Stimulated activated naive CD4-positive, alpha-beta T cell (primary cell): ENCODE results near the gene FILIP1L.

ENCODE experiments used
- DNase-seq, 6 experiments: peaks; one replicate each; lab custom pipeline; 2025; lab: John Stamatoyannopoulos, UW

Gene FILIP1L

GRCh38 chr3:99974989-99975388, 139.3 kb downstream of the FILIP1L start:
- no peak for DNase-seq

GRCh38 chr3:99972380-99973104, 141.8 kb downstream of the FILIP1L start:
- peak in 3 of 6 experiments; percentile 5 to 9 (median 7) for DNase-seq

GRCh38 chr3:99971761-99972160, 142.5 kb downstream of the FILIP1L start:
- DNase-seq, result no peak

GRCh38 chr3:99970198-99970597, 144.1 kb downstream of the FILIP1L start:
- no peak for DNase-seq

GRCh38 chr3:99969136-99969535, 145.2 kb downstream of the FILIP1L start:
- DNase-seq, result no peak

GRCh38 chr3:99967796-99968195, 146.5 kb downstream of the FILIP1L start:
- no peak for DNase-seq

- DNase-seq, result no peak
Measured at GRCh38 chr3:99966662-99967416, 147.5 kb downstream of the FILIP1L start.

GRCh38 chr3:99965681-99966408, 148.5 kb downstream of the FILIP1L start:
- no peak for DNase-seq

GRCh38 chr3:99965077-99965476, 149.2 kb downstream of the FILIP1L start:
- DNase-seq, result no peak

GRCh38 chr3:99962703-99963102, 151.6 kb downstream of the FILIP1L start:
- no peak for DNase-seq

GRCh38 chr3:99961756-99962515, 152.4 kb downstream of the FILIP1L start:
- DNase-seq, result no peak

- DNase-seq, result no peak
Measured at GRCh38 chr3:99960941-99961340, 153.4 kb downstream of the FILIP1L start.

- DNase-seq, result no peak
Measured at GRCh38 chr3:99960123-99960878, 154.0 kb downstream of the FILIP1L start.

GRCh38 chr3:99958222-99958912, 155.9 kb downstream of the FILIP1L start:
- DNase-seq, result no peak

GRCh38 chr3:99957151-99957796, 157.0 kb downstream of the FILIP1L start:
- no peak for DNase-seq

- DNase-seq, result no peak
Measured at GRCh38 chr3:99955773-99956562, 158.3 kb downstream of the FILIP1L start.

GRCh38 chr3:99954914-99955644, 159.2 kb downstream of the FILIP1L start:
- DNase-seq, result no peak

- no peak for DNase-seq
Measured at GRCh38 chr3:99953596-99953995, 160.7 kb downstream of the FILIP1L start.

- DNase-seq, result no peak
Measured at GRCh38 chr3:99952306-99952705, 162.0 kb downstream of the FILIP1L start.
